Measurements from ENCODE around the gene SSNA1. TPM values are rescaled to one million over a fixed set of nuclear protein-coding genes. Genes with fewer than 3 reads are reported as not detected.

Gene SSNA1, protein sequence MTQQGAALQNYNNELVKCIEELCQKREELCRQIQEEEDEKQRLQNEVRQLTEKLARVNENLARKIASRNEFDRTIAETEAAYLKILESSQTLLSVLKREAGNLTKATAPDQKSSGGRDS
- 50.5 and 62.2 TPM in 2 replicates for total RNA-seq

GRCh38 chr9:137188490-137189296, at the start of gene SSNA1, which contains the start of gene ANAPC2:
TSS of gene SSNA1 (plus strand) at chr9:137188676. CDS start at chr9:137188727, 51 bp downstream.
TSS of gene ANAPC2 (minus strand) at chr9:137188560. CDS start at chr9:137188532, 28 bp downstream.

GRCh38 chr9:137138722-137139467, 49.6 kb upstream of the SSNA1 start, which contains the start of gene GRIN1:
TSS of gene GRIN1 (plus strand) at chr9:137139154. CDS start at chr9:137139487, 333 bp downstream.

GRCh38 chr9:137169896-137170358, 18.5 kb upstream of the SSNA1 start, which contains the start of gene LRRC26:
TSS of gene LRRC26 (minus strand) at chr9:137170051. CDS start at chr9:137169943, 108 bp downstream.

DNA sequence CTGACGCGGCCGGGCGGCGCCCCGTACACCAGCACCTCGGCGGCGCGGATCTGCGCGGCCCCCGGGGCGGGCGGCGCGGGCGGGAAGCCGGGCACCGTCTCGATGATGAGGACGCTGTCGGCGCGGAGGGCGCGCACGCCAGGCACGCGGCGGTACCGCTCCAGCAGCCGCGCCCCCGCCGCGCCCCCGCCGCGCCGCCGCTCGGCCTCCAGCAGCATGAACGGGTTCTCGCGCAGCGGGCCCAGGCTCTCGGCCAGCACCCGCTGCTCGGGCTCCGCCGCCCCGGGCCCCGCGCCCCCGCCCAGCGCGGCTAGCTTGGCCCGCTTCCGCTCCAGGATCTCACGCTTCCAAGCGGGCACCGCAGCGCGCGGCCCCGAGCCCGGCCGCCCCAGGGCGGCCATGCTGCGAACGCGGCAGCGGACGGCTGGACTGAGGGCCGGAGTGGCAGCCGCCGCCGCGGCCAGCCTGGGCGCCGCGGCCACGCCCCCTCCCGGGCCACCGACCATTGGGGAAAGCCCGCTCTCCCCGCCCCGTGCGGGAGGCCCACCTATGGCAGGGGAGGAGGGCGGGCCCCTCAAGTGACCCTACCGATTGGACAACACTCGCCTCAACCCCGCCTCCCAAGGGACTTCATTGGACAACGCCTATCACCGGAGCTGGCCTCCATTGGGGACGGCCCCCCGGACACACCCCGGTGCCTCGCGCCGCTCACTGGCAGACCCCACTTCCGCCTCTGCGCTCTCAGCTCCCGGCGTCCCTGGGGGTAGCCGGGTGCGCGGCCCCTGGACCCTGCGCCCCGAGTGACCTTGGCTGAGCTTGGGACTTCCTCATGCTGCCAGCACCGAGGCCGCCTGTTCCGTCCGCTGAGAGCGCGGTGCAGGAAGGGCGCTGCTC, 12.1 kb downstream of the SSNA1 start, which contains the start of gene TPRN:
TPRN (minus strand) TSS at position 431 of the 894 bp plus-strand sequence; CDS start at position 401, 30 bp downstream.

GRCh38 chr9:137205126-137206069, 16.9 kb downstream of the SSNA1 start, which contains the start of the genes NDOR1 and TMEM203:
TSS of gene NDOR1 (plus strand) at chr9:137205700. CDS start at chr9:137205778, 78 bp downstream.
TSS of gene TMEM203 (minus strand) at chr9:137205648. CDS start at chr9:137205414, 234 bp downstream.

GRCh38 chr9:137222190-137223077, 34.0 kb downstream of the SSNA1 start, which contains the start of gene RNF208:
TSS of gene RNF208 (minus strand) at chr9:137222240. CDS start at chr9:137221212, 1,028 bp downstream.

DNA sequence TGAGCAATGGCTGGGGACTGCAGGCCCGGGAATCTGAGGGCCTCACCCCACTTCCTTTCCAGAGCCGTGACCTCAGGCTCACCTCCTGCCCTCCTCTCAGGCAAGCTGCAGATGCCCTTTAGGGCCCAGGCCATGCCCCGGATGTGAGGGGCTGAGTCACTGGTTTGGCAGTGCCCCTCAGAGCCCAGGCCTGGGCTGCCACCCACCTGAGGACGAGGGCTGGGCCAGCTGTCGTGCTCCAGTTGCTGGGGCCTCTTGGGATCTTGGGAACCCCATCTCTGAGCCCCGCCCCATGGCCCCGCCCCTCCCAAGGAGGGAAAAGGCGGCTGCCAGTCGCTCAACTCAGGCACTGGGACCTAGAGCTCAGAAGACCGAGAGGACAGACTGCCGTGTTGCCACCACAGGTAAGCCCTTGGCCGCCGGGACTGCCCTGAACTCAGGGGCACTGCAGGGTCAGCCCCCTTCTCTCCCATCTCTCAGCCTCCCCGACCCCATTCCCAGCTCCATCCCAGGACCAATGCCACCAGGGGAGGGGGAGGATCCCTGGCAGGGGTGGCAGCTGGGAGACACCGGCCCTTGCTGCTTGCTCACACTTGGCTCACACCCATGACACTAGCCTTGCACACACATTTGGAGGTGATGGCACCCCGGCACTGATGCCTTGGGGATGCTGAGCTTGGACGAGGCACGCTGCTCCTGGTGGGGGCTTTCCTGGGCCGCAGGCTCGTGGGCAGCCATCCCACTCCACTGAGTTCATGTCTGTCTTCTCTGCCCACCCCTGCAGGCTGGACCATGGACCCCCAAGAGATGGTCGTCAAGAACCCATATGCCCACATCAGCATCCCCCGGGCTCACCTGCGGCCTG, 36.6 kb downstream of the SSNA1 start, which contains the start of gene CYSRT1:
CYSRT1 (plus strand) TSS at position 345 of the 865 bp plus-strand sequence; CDS start at position 793, 448 bp downstream.

DNA sequence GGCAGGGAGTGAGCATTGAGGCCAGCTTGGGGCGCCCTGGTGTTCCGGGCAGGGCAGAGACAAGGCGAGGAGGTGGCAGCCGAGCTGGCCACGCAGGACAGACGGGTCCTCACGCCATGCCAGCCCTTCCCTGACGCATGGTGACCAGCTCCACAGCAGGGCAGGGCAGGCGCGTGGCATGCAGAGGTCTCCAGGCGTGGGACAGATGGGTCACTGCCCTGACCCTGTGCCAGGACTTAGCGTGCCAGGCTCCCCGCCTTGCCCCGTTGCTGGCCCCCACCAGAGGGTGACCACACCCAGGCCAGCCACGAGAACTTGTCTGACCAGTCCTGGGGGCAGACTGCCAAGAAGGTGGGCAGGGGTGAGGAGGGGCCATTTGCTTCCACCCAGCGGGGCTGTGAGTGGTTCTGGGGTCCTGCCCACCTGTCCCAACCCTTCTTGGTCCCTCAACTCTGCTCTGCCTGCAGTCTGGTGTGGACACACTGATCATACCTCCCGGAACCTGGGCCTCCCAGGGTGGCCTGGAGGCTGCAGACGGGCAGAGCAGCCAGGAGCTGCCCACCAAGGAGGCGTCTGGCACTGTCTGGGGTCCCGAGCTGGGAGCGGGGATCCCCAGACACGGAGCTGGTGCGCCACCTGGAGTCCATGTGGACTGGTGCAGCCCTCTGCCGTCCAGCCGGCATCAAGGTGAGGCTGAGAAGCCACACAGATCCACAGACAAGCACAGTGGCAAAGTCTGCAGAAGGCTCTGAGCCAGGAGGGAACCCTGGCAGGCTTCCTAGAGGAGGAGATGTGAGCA, 38.8 kb downstream of the SSNA1 start, which contains the start of gene RNF224:
RNF224 (plus strand) TSS at position 449 of the 799 bp plus-strand sequence. CDS start 834 bp downstream, outside the sequence.

GRCh38 chr9:137230705-137231371, 42.4 kb downstream of the SSNA1 start, which contains the start of gene SLC34A3:
TSS of gene SLC34A3 (plus strand) at chr9:137230901. CDS start at chr9:137231703, 802 bp downstream.

Other genes with a start within 250 kb of the SSNA1 start
- gene FBXW5, start 243.9 kb upstream of the SSNA1 start, total RNA-seq = 137 and 146 TPM in 2 replicates
- not detected in 2 replicates for gene C8G, start 243.4 kb upstream of the SSNA1 start, total RNA-seq
- gene LCN12, start 236.4 kb upstream of the SSNA1 start, total RNA-seq = not detected in 2 replicates
- gene PTGDS, start 211.2 kb upstream of the SSNA1 start, total RNA-seq = 211 and 233 TPM in 2 replicates
- 0.73 TPM in 1 of 2 replicates, not detected in the other for gene LCNL1, start 205.7 kb upstream of the SSNA1 start, total RNA-seq
- 22.2 and 22.3 TPM in 2 replicates for gene PAXX, start 196.3 kb upstream of the SSNA1 start, total RNA-seq
- 0.83 and 3.2 TPM in 2 replicates for gene CLIC3, start 192.1 kb upstream of the SSNA1 start, total RNA-seq
- gene ABCA2, start 160.4 kb upstream of the SSNA1 start, total RNA-seq = 27.1 and 27.6 TPM in 2 replicates
- gene FUT7, start 156.6 kb upstream of the SSNA1 start, total RNA-seq = not detected in 2 replicates
- 58.8 and 86.1 TPM in 2 replicates for gene NPDC1, start 142.5 kb upstream of the SSNA1 start, total RNA-seq
- gene ENTPD2, start 134.6 kb upstream of the SSNA1 start, total RNA-seq = not detected in 2 replicates
- 0.34 and 0.75 TPM in 2 replicates for gene SAPCD2, start 118.1 kb upstream of the SSNA1 start, total RNA-seq
- gene UAP1L1, start 111.2 kb upstream of the SSNA1 start, total RNA-seq = 6.0 and 9.9 TPM in 2 replicates
- 59.6 and 67.2 TPM in 2 replicates for gene MAN1B1, start 101.7 kb upstream of the SSNA1 start, total RNA-seq
- gene DPP7, start 73.9 kb upstream of the SSNA1 start, total RNA-seq = 97.4 and 113 TPM in 2 replicates
- 0.29 TPM in 1 of 2 replicates, not detected in the other for gene GRIN1, start 49.5 kb upstream of the SSNA1 start, total RNA-seq
- not detected in 2 replicates for gene LRRC26, start 18.6 kb upstream of the SSNA1 start, total RNA-seq
- not detected in 2 replicates for gene TMEM210, start 16.6 kb upstream of the SSNA1 start, total RNA-seq
- 10.9 and 19.1 TPM in 2 replicates for gene ANAPC2, start 116 bp upstream of the SSNA1 start, total RNA-seq
- gene TPRN, start 12.1 kb downstream of the SSNA1 start, total RNA-seq = 9.4 and 14.9 TPM in 2 replicates
- gene TMEM203, start 17.0 kb downstream of the SSNA1 start, total RNA-seq = 33.2 and 33.7 TPM in 2 replicates
- gene NDOR1, start 17.0 kb downstream of the SSNA1 start, total RNA-seq = 8.0 and 9.5 TPM in 2 replicates
- gene RNF208, start 33.6 kb downstream of the SSNA1 start, total RNA-seq = not detected in 2 replicates
- 1.4 TPM in 1 of 2 replicates, not detected in the other for gene CYSRT1, start 36.5 kb downstream of the SSNA1 start, total RNA-seq
- gene RNF224, start 38.8 kb downstream of the SSNA1 start, total RNA-seq = not detected in 2 replicates
- not detected in 2 replicates for gene SLC34A3, start 42.2 kb downstream of the SSNA1 start, total RNA-seq
- 118 and 122 TPM in 2 replicates for gene TUBB4B, start 52.6 kb downstream of the SSNA1 start, total RNA-seq
- not detected in 2 replicates for gene STPG3, start 62.6 kb downstream of the SSNA1 start, total RNA-seq
- gene NELFB, start 66.7 kb downstream of the SSNA1 start, total RNA-seq = 33.9 and 37.6 TPM in 2 replicates
- gene TOR4A, start 89.0 kb downstream of the SSNA1 start, total RNA-seq = 4.0 and 5.3 TPM in 2 replicates
- 0.29 and 1.7 TPM in 2 replicates for gene NRARP, start 113.6 kb downstream of the SSNA1 start, total RNA-seq
- 5.3 and 9.4 TPM in 2 replicates for gene EXD3, start 234.5 kb downstream of the SSNA1 start, total RNA-seq
- 0.12 TPM in 1 of 2 replicates, not detected in the other for gene NOXA1, start 234.7 kb downstream of the SSNA1 start, total RNA-seq